Measurements from ENCODE around the gene CTXND1.

GRCh38 chr15:80175436-80175835 lies 76.6 kb downstream of the CTXND1 start:
- TF ChIP-seq MYC (IDR thresholded peaks at IDR 0.05; ENCODE audit: borderline replicate concordance, low read length) (no peak), BCL3 (IDR thresholded peaks at IDR 0.05) (no peak), RNF2 (IDR thresholded peaks at IDR 0.05; ENCODE audit: borderline replicate concordance, low read depth) (no peak), SMC3 (IDR thresholded peaks at IDR 0.05) (no peak), EHMT2 (IDR thresholded peaks at IDR 0.05; ENCODE audit: low read depth) (no peak), RFX5 (IDR thresholded peaks at IDR 0.05) (no peak), POLR2A (IDR thresholded peaks at IDR 0.05; ENCODE audit: low read length) (no peak), JUNB (IDR thresholded peaks at IDR 0.05) (no peak)
